Measurements from ENCODE around the gene PFN1. TPM values are rescaled to one million over a fixed set of nuclear protein-coding genes. Genes with fewer than 3 reads are reported as not detected.

Gene PFN1
- total and polyA plus RNA-seq, 9 of the 15 experiments (the other 6 are each of a cell fraction or from before 2014, with no cell fraction given): 60.5 to 1,479 (median 456) TPM

GRCh38 chr17:4949321-4950074 lies 1.2 kb upstream of the PFN1 start (continued):
- TF ChIP-seq TOE1 (IDR thresholded peaks at IDR 0.05; ENCODE audit: borderline replicate concordance) (0 out of 2 replicates have a peak, but pooled peaks have one; percentile 6), TOE1 (CRISPR knock-in tag; IDR thresholded peaks at IDR 0.05; ENCODE audit: borderline replicate concordance, low read depth) (no peak), TAL1 (IDR thresholded peaks at IDR 0.05) (no peak), PCBP1 (IDR thresholded peaks at IDR 0.05; ENCODE audit: low read depth, low read length, poor library complexity, severe bottlenecking) (peak; percentile 69), LARP7 (IDR thresholded peaks at IDR 0.05) (no peak), TRIM28 (IDR thresholded peaks at IDR 0.05) (no peak), CREB1 (IDR thresholded peaks at IDR 0.05) (no peak), CREB1 (CRISPR knock-in tag; IDR thresholded peaks at IDR 0.05) (no peak), RBBP5 (IDR thresholded peaks at IDR 0.05; ENCODE audit: borderline replicate concordance, insufficient read depth, low read length, poor library complexity, severe bottlenecking) (no peak), RREB1 (CRISPR knock-in tag; IDR thresholded peaks at IDR 0.05) (no peak), ESRRA (IDR thresholded peaks at IDR 0.05; ENCODE audit: borderline replicate concordance, low read depth) (0 out of 2 replicates have a peak, but pooled peaks have one; percentile 14), MTF1 (CRISPR knock-in tag; IDR thresholded peaks at IDR 0.05; ENCODE audit: borderline replicate concordance) (no peak), EZH2 (IDR thresholded peaks at IDR 0.05; ENCODE audit: borderline replicate concordance, low read depth, low read length) (no peak), ZBTB9 (CRISPR knock-in tag; IDR thresholded peaks at IDR 0.05) (no peak), ZNF639 (CRISPR knock-in tag; conservative IDR thresholded peaks at IDR 0.05 in 1 of 2, IDR thresholded peaks at IDR 0.05 in 1 of 2) (peak in 1 of 2 experiments; percentile 91; a peak in 2 of 4 replicates), MLLT1 (IDR thresholded peaks at IDR 0.05) (no peak), ZC3H4 (CRISPR knock-in tag; IDR thresholded peaks at IDR 0.05; ENCODE audit: borderline replicate concordance) (no peak)
